HFFc6 (cell line): ENCODE measurements around the gene MYEOV. TPM values are rescaled to one million over a fixed set of nuclear protein-coding genes. Genes with fewer than 3 reads are reported as not detected.
A peak's percentile ranks its signal among the peaks of the same experiment; 100 is the strongest.

Experiments used
- DNase-seq: peaks from one replicate; pipeline ENCODE4 v3.0.0-alpha.2; 2018
- H3K27ac Mint-ChIP-seq: 2 replicates; pipeline ENCODE4 v1.8.0; 2020; ENCODE audit warnings: mild to moderate bottlenecking, mixed read lengths
- H3K27me3 Mint-ChIP-seq: 2 replicates; pipeline ENCODE4 v1.8.0; 2021; ENCODE audit warnings: mild to moderate bottlenecking, moderate library complexity, mixed read lengths; ENCODE audit not compliant: insufficient read depth
- H3K36me3 Mint-ChIP-seq: 2 replicates; pipeline ENCODE4 v1.8.0; 2021; ENCODE audit warnings: low read depth, mixed read lengths
- H3K4me1 Mint-ChIP-seq: 2 replicates; pipeline ENCODE4 v1.8.0; 2020; ENCODE audit warnings: low read depth, mixed read lengths
- H3K4me3 Mint-ChIP-seq: 2 replicates; pipeline ENCODE4 v1.8.0; 2020; ENCODE audit warnings: mild to moderate bottlenecking, moderate library complexity, mixed read lengths
- H3K9me3 Mint-ChIP-seq: 2 replicates; pipeline ENCODE4 v1.8.0; 2020; ENCODE audit warnings: mild to moderate bottlenecking, mixed read lengths
- total RNA-seq, 6 experiments: library from RNA; stranded (reverse); fragmentation: NEBNext Ultra II Directional; extraction: Animal tissue kit (Norgen Biotek cat#: 25700); gene quantifications; 2 replicates in 1 of 6; 3 replicates in 5 of 6; pipeline ENCODE4 v1.2.3, GENCODE V29; 2021
- TF ChIP-seq, protein P1 (sequence below): fragments of 200-600 bp; sonication (generic); IDR thresholded peaks from 2 replicates; pipeline ENCODE4 v1.5.0; 2021; ENCODE audit warnings: antibody characterized with exemption, mild to moderate bottlenecking

MYEOV gene
- total RNA-seq, 6 experiments from 2014 or later = 55.5 to 93.3 (median 79.9) TPM

DNA sequence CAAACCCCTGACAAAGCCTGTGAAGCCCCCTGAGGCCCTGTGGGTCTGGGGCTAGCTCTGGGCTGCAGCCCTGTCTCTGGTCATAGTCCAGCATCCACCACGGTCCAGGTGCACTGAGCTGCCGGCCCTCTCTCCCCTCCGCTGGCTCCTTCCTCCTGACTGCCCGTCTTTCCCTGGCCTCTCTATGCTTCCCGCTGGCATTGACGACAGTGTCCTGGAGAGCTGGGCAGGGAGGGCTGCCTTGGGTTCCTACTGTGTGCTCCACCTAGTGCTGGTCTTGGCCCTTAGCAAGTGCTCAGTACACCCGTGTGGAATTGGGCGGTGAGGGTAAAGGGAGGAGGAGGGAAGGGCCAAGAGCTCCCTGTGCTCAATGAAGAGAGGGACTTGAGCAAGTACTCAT is 868 bp upstream of the MYEOV start:
- Mint-ChIP-seq H3K4me1 (peaks cover 26% of the 10 kb centered on the region), H3K27me3 (no peaks in the 10 kb centered on the region; the same call in 1 of the 2 replicates), H3K4me3 (no peak overlapping the region), H3K9me3 (peaks cover 5% of the 10 kb centered on the region; the same call in 1 of the 2 replicates), H3K27ac (peak overlapping the region; percentile 49; the same call in 1 of the 2 replicates), H3K36me3 (no peaks in the 10 kb centered on the region; the same call in 1 of the 2 replicates)
- DNase-seq = no peak
- TF ChIP-seq, protein P1, sequence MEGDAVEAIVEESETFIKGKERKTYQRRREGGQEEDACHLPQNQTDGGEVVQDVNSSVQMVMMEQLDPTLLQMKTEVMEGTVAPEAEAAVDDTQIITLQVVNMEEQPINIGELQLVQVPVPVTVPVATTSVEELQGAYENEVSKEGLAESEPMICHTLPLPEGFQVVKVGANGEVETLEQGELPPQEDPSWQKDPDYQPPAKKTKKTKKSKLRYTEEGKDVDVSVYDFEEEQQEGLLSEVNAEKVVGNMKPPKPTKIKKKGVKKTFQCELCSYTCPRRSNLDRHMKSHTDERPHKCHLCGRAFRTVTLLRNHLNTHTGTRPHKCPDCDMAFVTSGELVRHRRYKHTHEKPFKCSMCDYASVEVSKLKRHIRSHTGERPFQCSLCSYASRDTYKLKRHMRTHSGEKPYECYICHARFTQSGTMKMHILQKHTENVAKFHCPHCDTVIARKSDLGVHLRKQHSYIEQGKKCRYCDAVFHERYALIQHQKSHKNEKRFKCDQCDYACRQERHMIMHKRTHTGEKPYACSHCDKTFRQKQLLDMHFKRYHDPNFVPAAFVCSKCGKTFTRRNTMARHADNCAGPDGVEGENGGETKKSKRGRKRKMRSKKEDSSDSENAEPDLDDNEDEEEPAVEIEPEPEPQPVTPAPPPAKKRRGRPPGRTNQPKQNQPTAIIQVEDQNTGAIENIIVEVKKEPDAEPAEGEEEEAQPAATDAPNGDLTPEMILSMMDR = no peak

DNA sequence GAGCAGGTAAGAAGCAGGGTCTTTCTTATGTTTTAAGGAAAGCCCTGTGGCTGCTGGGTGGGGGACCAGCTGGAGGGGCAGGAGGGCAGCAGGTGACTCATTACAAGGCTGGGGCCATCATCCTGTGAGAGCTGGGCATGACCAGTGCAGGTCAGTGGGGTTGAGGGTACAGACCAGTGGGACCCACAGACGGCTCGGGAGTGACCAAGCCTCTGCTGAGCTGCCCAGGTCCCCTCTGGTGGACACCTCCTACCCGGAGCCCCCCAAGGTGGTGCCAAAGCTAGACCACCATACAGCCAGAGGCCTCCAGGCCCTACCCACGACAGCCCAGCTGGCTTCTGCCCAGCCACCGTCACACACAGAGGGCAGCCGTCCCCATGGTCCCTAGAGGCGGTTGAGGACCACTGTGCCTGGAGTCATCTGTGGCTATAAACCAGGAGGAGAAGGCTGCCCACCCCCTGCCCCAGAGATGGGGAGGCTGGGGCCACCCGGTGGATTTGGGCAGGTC is 670 bp downstream of the MYEOV start:
- Mint-ChIP-seq H3K27ac (no peak overlapping the region), H3K9me3 (peaks cover 5% of the 10 kb centered on the region; the same call in 1 of the 2 replicates), H3K27me3 (no peaks in the 10 kb centered on the region; the same call in 1 of the 2 replicates), H3K4me1 (peaks cover 41% of the 10 kb centered on the region), H3K4me3 (no peak overlapping the region), H3K36me3 (no peaks in the 10 kb centered on the region; the same call in 1 of the 2 replicates)
- DNase-seq = no peak
- TF ChIP-seq, protein P1 = no peak

DNA sequence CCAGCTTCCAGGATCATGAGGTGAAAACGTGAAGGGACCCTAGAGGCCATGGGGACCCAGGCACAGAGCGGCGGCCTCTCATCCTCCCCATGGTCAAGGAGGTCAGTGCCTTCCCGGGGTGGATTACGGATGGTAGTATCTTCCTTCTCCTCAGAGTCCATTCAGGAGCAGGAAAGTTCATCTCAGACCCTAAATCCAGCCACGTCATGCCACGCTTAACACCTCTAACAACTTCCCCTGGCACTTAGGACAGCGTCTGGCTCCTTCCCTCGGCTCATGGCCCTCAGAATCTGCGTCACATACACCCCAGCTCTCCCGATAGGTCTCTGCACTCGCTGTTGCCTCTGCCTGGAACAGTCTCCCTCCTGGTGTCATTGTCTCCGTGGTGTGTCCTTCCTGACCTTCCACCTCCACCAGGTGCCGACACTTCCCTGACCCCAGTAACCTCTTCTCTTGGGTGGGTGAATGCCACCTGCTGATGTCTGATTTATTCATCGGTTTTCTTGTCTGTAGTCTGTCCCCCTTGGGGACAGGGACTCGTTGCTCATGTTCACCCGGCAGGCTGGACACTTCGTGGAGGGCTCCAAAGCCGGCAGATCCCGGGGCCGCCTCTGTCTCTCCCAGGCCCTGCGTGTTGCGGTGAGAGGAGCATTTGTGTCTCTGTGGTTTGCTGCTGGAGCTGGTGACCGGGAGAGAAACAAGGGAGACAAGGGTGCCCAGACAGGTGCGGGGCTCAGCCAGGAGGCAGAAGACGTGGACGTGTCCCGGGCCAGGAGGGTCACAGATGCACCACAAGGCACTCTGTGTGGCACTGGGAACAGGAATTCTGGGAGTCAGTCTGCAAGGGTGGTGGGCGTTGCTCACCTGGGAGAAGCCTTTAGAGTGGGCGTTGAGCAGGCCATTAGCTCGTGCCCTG is 1.4 kb downstream of the MYEOV start:
- TF ChIP-seq, protein P1 = no peak
- Mint-ChIP-seq H3K4me1 (peaks cover 48% of the 10 kb centered on the region), H3K27ac (peak overlapping the region; percentile 50), H3K9me3 (peaks cover 5% of the 10 kb centered on the region; the same call in 1 of the 2 replicates), H3K36me3 (no peaks in the 10 kb centered on the region; the same call in 1 of the 2 replicates), H3K27me3 (no peaks in the 10 kb centered on the region; the same call in 1 of the 2 replicates), H3K4me3 (no peak overlapping the region)
- DNase-seq = no peak

DNA sequence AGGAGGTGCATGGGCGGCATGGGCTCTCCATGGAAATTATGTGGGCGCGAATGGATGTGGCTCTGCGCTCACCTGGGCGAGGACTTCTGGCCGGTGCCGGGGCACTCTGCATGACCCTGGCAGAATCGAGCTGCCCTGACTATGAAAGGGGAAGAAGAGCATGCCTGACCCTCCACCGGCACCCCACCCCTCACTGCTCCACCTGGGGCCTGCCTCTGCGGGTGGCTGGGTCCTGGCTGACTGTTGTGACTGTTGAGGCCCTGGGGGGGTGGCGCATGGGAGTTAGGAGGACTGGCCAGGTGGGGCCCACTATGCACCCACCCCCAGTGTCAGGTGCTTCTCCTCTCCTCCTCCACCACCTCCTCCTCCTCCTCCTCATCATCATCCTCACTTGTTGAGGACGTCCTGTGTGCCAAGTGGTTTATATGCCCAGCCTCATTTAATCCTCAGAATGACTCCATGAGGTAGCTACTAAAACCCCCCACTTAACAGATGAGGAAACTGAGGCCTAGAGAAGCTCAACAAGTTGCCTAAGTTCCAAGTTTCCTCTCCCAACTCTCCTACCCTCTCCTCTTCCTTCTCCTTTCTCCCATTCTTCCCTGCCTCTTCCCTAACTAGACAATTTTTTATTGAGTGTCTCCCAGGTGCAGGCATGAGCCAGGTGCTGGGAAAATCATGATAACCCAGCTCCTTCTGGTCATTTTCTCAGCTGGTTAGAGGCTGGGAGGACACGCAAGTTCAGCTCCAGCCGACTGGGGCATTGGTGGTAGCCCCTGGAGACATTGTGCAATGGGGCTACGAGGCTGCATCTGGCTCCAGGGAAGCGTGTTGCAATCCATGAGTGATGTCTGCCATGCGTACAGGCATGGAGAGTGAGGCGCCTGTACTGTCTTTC is 2.3 kb downstream of the MYEOV start:
- no peaks in the 10 kb centered on the region; the same call in 1 of the 2 replicates for H3K36me3 Mint-ChIP-seq
- H3K4me1 Mint-ChIP-seq = peaks cover 57% of the 10 kb centered on the region

More for the DNA sequence above, 2.3 kb downstream of the MYEOV start:
- DNase-seq = peak; percentile 35
- TF ChIP-seq, protein P1 = no peak
- H3K4me3 Mint-ChIP-seq = peak overlapping the region; percentile 84
- peaks cover 5% of the 10 kb centered on the region; the same call in 1 of the 2 replicates for H3K9me3 Mint-ChIP-seq
- H3K27ac Mint-ChIP-seq = peak overlapping the region; percentile 100
- no peaks in the 10 kb centered on the region; the same call in 1 of the 2 replicates for H3K27me3 Mint-ChIP-seq
